ENCODE measurements around the gene OAS1.

Gene OAS1

GRCh38 chr12:112961536-112961935 is 54.8 kb downstream of the OAS1 start:
- no peak for DNase-seq (ENCODE audit: low spot score)
- TF ChIP-seq CTCF (IDR thresholded peaks at IDR 0.05; ENCODE audit: extremely low read depth, missing control alignments) = no peak

- no peak for TF ChIP-seq CTCF (IDR thresholded peaks at IDR 0.05; ENCODE audit: extremely low read depth, missing control alignments)
Measured at GRCh38 chr12:112962561-112962960, 55.8 kb downstream of the OAS1 start.

GRCh38 chr12:112963227-112963861 is 56.6 kb downstream of the OAS1 start:
- DNase-seq (ENCODE audit: low spot score) = no peak

More at GRCh38 chr12:112962561-112962960, 55.8 kb downstream of the OAS1 start:
- no peak for DNase-seq (ENCODE audit: low spot score)

GRCh38 chr12:112964067-112964670 is 57.4 kb downstream of the OAS1 start:
- no peak for TF ChIP-seq CTCF (IDR thresholded peaks at IDR 0.05; ENCODE audit: extremely low read depth, missing control alignments)
- no peak for DNase-seq (ENCODE audit: low spot score)

More at GRCh38 chr12:112963227-112963861, 56.6 kb downstream of the OAS1 start:
- no peak for TF ChIP-seq CTCF (IDR thresholded peaks at IDR 0.05; ENCODE audit: extremely low read depth, missing control alignments)

GRCh38 chr12:112964915-112965314 is 58.2 kb downstream of the OAS1 start:
- no peak for DNase-seq (ENCODE audit: low spot score)
- no peak for TF ChIP-seq CTCF (IDR thresholded peaks at IDR 0.05; ENCODE audit: extremely low read depth, missing control alignments)

GRCh38 chr12:112965643-112966042 is 58.9 kb downstream of the OAS1 start:
- no peak for TF ChIP-seq CTCF (IDR thresholded peaks at IDR 0.05; ENCODE audit: extremely low read depth, missing control alignments)
- no peak for DNase-seq (ENCODE audit: low spot score)

GRCh38 chr12:112967306-112967705 is 60.5 kb downstream of the OAS1 start:
- no peak for TF ChIP-seq CTCF (IDR thresholded peaks at IDR 0.05; ENCODE audit: extremely low read depth, missing control alignments)
- no peak for DNase-seq (ENCODE audit: low spot score)
